ENCODE results near the gene CECR2. TPM values are rescaled to one million over a fixed set of nuclear protein-coding genes. Genes with fewer than 3 reads are reported as not detected.

The CECR2 gene
- total RNA-seq, 2 donors from 2014 or later = 0.30 to 0.40 TPM

DNA sequence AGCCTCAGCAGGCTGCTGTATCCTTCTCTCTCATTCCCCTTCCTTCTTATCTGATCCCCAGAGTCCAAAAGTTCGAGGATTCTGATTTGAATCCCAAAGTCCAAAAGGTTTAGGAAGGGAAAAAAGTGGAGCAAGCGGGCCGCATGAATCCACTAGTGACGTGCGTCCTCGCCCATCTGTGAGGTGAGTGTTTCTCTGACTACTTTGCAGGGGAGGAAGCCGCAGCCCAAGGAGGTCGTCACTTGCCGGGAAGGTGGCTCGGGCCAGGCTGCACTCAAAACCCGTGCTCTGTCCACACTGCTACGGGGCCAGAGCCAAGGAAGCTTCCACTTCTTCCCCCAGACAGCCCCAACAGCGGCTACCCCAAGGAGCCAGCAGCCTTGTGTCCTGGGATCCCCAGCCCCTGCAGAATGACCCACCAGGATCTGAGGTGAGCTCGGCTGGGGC lies 210.3 kb downstream of the CECR2 start:
- Histone ChIP-seq H3K27ac (no peak overlapping the region), H3K9me3 (no peaks in the 10 kb centered on the region), H3K9ac (ENCODE audit: low read depth in 2 of 2, low read length in 2 of 2) (no peak overlapping the region), H3K36me3 (no peaks in the 10 kb centered on the region), H3K27me3 (no peaks in the 10 kb centered on the region), H3K4me3 (no peak overlapping the region), H3K4me1 (no peaks in the 10 kb centered on the region)
- no peak for DNase-seq
- TF ChIP-seq, protein P1, sequence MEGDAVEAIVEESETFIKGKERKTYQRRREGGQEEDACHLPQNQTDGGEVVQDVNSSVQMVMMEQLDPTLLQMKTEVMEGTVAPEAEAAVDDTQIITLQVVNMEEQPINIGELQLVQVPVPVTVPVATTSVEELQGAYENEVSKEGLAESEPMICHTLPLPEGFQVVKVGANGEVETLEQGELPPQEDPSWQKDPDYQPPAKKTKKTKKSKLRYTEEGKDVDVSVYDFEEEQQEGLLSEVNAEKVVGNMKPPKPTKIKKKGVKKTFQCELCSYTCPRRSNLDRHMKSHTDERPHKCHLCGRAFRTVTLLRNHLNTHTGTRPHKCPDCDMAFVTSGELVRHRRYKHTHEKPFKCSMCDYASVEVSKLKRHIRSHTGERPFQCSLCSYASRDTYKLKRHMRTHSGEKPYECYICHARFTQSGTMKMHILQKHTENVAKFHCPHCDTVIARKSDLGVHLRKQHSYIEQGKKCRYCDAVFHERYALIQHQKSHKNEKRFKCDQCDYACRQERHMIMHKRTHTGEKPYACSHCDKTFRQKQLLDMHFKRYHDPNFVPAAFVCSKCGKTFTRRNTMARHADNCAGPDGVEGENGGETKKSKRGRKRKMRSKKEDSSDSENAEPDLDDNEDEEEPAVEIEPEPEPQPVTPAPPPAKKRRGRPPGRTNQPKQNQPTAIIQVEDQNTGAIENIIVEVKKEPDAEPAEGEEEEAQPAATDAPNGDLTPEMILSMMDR (IDR thresholded peaks at IDR 0.05) = no peak
- intact Hi-C loops (cut with DNase I) = no loop called here

DNA sequence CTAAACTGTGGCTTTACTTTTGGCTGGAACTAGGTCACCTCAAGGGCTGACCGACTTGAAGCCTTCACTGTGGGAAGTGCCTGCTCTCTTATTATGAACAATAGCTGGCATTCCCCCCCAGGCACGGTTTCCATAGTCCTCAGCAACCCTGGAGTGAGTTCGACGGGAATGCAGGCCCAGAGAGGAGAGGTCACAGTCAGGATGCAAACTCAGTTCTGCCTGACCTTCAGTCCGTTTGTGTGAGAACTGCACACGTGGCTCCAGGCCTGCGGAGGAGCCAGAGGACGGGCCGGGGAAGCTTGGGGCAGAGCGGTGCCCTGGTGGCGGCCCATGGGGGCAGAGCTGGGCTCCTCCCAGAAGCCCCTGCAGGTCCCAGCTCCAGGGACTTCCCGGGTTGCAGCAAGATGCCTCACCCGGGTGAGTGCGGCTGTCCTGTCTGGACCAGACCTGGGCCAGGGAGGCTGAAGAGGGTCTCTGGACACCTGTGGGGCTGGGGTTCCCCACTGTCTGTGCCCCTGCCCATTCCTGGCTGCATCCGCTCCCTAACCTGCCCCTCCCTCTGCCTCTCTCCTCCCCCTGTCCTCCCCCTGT lies 211.3 kb downstream of the CECR2 start:
- Histone ChIP-seq H3K27me3 (no peaks in the 10 kb centered on the region), H3K36me3 (no peaks in the 10 kb centered on the region), H3K9me3 (no peaks in the 10 kb centered on the region), H3K9ac (ENCODE audit: low read depth in 2 of 2, low read length in 2 of 2) (no peak overlapping the region), H3K4me3 (no peak overlapping the region), H3K27ac (no peak overlapping the region), H3K4me1 (no peaks in the 10 kb centered on the region)
- intact Hi-C loops (cut with DNase I) = no loop called here
- DNase-seq = no peak
- TF ChIP-seq, protein P1 (IDR thresholded peaks at IDR 0.05) = no peak

DNA sequence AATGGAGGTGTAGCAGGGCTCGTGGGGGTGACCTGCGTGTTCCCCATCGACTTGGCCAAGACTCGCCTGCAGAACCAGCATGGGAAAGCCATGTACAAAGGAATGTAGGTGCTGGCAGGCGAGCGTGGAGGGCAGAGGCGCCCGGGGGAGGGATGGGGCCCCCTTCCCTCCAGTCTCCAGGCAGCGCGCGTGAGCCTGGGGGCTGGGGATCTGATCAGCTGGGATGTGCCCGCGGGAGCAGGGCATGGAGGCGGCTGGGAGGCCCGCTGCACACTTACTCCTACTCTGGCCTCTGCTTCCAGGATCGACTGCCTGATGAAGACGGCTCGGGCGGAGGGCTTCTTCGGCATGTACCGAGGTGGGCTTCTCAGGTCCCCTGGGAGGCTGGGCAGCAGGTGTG lies 211.8 kb downstream of the CECR2 start:
- Histone ChIP-seq H3K4me3 (no peak overlapping the region), H3K27ac (no peak overlapping the region), H3K36me3 (no peaks in the 10 kb centered on the region), H3K4me1 (no peaks in the 10 kb centered on the region), H3K9me3 (no peaks in the 10 kb centered on the region), H3K27me3 (no peaks in the 10 kb centered on the region), H3K9ac (ENCODE audit: low read depth in 2 of 2, low read length in 2 of 2) (no peak overlapping the region)
- DNase-seq = no peak
- intact Hi-C loops (cut with DNase I) = no loop called here
- TF ChIP-seq, protein P1 (IDR thresholded peaks at IDR 0.05) = no peak

DNA sequence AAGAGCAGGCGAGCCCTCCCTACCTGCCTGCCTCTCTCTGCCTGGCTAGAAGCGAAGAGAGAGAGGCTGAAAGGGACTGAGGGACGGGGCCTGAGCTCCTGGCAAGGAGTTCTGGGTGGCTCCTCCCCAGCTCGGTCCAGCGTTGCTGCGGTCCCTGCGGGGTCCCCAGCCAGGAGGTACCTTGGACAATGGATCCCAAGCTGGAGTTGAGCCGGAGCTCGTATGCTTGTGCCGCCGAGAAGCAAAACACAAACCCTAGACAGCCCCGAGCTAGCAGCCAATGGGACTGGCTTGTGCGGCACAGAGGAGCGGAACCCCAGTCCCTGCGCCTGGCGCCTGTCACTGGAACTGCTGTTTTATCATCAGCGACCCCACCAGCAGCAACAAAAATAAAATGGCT lies 212.4 kb downstream of the CECR2 start:
- no peak overlapping the region for H3K27ac ChIP-seq
- H3K9me3 ChIP-seq = no peaks in the 10 kb centered on the region
- no peaks in the 10 kb centered on the region for H3K4me1 ChIP-seq
- intact Hi-C loops (cut with DNase I) = no loop called here
- H3K27me3 ChIP-seq = no peaks in the 10 kb centered on the region
- no peaks in the 10 kb centered on the region for H3K36me3 ChIP-seq
- no peak for DNase-seq
- H3K9ac ChIP-seq (ENCODE audit: low read depth in 2 of 2, low read length in 2 of 2) = no peak overlapping the region
- TF ChIP-seq, protein P1 (IDR thresholded peaks at IDR 0.05) = no peak
- no peak overlapping the region for H3K4me3 ChIP-seq

DNA sequence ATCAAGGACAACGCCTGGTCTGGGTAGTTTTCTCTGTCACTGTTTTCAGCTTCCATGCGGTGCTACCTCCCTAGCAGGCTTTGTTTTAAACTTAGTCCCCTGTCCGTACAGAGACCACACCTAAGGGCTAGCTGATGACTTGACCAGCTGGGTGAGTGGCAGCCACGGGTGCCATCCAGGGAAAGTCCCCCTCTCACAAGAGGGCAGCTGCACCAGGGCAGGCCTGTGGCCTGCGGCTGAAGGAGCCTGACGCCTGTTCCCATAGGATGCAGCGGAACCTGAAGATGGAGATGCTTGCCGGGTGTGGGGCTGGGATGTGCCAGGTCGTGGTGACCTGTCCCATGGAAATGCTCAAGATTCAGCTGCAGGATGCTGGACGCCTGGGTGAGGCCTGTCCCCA lies 213.9 kb downstream of the CECR2 start:
- TF ChIP-seq, protein P1 (IDR thresholded peaks at IDR 0.05) = no peak
- no peak overlapping the region for H3K4me3 ChIP-seq
- no peak overlapping the region for H3K27ac ChIP-seq
- no peaks in the 10 kb centered on the region for H3K27me3 ChIP-seq
- H3K4me1 ChIP-seq = no peaks in the 10 kb centered on the region
- intact Hi-C loops (cut with DNase I) = no loop called here
- H3K9me3 ChIP-seq = no peaks in the 10 kb centered on the region
- H3K36me3 ChIP-seq = no peaks in the 10 kb centered on the region
- H3K9ac ChIP-seq (ENCODE audit: low read depth in 2 of 2, low read length in 2 of 2) = no peak overlapping the region
- DNase-seq = no peak
